HG03457 (cell line): ENCODE results near the gene KRTAP15-1.

Experiments used
- ATAC-seq: cut with Tn5 transposase; IDR thresholded peaks from one replicate; pipeline ENCODE4 v1.9.1; 2021; ENCODE audit warnings: moderate number of reproducible peaks; ENCODE audit not compliant: unreplicated experiment

Gene KRTAP15-1

GRCh38 chr21:30486180-30486579 is 46.1 kb downstream of the KRTAP15-1 start:
- no peak for ATAC-seq

GRCh38 chr21:30487336-30487735 is 47.3 kb downstream of the KRTAP15-1 start, which contains the start of gene KRTAP19-2:
Gene KRTAP19-2, minus strand, starts transcription at chr21:30487436. Its CDS starts 88 bp downstream, at chr21:30487348.
- no peak for ATAC-seq
